NCI-H446 treated with DMSO at 0.1 percent for 48 hours (cell line): Measurements from ENCODE around the gene MARK3.
A peak's percentile ranks its signal among the peaks of the same experiment; 100 is the strongest.

Source experiments
- DNase-seq: peaks from one replicate; lab custom pipeline; 2025; lab: John Stamatoyannopoulos, UW

The MARK3 gene

DNA sequence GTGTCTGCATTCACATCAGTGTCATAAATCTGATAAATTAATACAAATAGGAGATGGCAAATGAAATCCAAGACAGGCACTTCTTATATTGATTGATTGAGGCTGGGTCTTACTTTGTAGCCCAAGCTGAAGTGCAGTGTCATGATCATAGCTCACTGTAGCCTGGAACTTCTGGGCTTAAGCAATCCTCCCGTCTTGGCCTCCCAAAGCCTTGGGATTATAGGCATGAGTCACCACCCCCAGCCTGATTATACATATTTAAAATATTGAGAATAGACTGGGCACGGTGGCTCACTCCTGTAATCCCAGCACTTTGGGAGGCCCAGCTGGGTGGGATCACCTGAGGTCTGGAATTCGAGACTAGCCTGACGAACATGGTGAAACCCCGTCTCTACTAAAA is 51.3 kb downstream of the MARK3 start:
- no peak for DNase-seq

GRCh38 chr14:103442288-103442687 is 57.1 kb downstream of the MARK3 start:
- DNase-seq = no peak

DNA sequence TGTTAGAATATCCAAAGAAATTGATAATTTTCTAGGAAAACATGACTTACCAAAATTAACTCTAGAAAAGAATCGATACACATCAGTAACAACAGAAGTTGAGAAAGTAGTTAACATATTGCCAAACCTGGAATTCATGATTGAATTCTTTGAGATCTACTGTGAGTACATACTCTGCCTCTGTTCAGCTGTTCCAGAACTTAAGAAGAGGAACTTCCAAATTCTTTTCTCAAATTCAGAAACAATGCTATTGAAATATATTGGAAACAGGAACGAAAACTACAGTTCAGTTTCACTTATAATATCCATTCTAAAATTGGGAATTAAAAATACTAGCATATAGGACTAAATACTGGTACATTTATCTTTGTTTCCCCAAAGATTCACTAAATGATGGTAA is 57.9 kb downstream of the MARK3 start:
- no peak for DNase-seq

DNA sequence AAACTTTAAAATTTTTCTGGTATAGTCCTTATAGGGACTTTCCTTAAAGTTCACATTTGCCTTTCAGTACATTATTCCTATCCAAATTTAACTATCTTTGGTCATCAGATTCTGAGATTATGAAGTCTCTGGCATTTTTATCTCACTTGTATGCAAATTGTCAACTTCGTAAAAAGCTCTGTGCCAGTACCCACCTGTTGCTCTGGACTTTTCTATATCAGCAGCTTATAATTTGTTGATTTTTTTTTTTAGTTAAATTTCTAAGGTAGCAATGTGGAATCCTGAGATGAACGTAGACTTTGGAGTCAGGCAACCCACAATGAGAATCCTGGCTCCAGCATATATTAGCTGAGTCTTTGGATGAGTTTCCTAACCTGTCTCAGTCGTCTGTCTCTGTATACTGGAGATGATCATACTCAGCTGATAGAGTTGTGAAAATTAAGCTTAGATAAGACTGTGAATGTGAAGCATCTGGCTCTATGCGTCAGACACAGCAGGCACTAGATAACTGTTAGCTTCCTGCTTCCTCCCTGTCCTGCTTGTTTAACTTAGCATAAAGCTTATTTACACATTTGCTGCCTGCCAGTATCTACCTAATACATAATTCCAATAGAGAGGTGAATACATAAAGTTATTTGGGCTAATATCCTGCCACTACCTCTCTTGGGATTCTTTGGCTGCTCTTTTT is 59.8 kb downstream of the MARK3 start:
- no peak for DNase-seq

- DNase-seq = no peak
Observed at GRCh38 chr14:103445806-103446205, 60.6 kb downstream of the MARK3 start.

- DNase-seq = no peak
Observed at GRCh38 chr14:103448097-103448496, 62.9 kb downstream of the MARK3 start.

- DNase-seq = no peak
Observed at GRCh38 chr14:103449634-103450161, 64.5 kb downstream of the MARK3 start.

DNA sequence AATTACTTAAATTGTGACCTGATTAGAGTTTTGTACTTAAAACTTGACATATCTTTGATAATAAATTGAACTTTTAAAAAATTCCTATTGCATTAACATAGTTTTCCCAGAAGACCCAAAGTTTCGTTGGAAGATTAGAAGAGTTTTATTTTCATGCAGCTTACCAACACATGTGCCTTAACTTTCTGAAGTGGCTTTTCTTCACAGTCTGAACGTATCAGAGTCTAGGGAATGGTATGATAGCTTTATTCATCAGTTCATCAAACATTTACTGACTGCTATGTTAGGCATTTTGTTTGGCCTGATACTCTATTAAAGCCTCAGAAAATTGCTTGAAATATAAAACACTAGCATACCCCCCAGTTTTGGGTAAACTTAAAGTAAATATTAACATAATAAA is 65.2 kb downstream of the MARK3 start:
- DNase-seq = no peak

DNA sequence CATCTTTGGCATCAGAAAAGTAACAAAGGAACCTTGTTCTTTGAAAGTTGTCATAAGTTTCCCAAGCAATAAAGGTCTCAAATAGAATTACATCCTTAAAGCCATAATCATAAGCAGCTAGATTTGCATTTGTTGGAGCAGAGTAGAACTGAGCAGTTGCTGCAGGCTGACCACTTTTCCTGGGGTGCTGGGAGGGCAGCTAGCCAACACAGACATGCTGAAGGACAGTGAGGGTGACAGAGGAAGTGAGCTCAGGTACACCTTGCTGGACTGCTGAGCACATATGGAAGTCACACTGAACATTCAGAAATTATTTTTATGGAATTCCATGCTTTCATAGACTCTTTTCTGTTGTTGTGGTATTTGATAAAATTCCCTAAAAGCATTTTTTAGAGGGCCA is 66.2 kb downstream of the MARK3 start:
- no peak for DNase-seq

DNA sequence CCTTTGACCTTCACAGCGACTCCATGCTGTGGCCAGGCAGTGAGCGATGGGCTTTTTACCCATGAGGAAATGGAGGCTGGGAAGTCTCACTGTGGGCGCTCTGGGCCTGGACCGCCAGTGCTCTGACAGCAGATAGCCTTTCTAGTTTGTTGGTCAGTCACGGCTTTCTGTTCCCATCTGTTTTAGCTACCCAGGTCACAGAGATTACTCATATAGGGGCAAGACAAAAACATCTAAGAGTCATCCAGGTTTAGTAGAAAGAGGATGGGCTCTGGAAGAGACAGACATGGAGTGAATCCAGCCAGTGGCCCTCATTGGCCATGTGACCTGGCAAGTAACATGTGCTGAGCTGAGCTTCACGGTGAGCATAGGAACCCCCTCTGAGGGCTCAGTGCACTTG is 68.6 kb downstream of the MARK3 start:
- DNase-seq = no peak

DNA sequence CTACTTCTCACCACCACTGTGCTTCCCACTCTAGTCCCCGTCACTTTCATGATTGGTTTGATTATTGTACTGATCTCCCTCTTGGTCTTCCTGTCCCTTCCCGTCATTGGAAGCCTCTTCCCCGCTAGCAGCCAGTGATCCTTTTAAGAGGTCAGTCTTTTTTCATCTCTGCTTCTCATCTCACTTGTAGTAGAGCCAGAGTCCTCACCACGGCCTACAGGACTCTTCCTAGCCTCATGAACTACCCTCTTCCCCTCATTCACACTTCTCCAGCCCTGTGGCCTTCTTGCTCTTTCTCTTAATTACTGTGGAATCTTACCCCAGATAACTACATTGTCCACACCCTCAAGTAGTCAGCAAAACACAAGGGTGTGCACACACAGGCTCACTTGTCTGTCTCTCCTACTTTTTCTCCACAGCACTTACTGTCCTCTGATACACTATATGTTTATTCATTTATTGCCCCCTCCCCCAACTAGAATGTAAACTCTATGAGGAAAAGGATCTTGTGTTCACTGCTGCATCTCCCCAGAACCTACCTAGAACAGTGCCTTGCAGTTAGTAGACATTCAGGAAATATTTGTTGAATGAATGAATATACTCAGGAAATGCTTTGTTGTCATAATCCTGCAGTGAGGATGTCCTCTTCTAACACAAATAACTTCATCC is 71.1 kb downstream of the MARK3 start:
- no peak for DNase-seq

GRCh38 chr14:103460415-103460814 is 75.2 kb downstream of the MARK3 start:
- DNase-seq = no peak

DNA sequence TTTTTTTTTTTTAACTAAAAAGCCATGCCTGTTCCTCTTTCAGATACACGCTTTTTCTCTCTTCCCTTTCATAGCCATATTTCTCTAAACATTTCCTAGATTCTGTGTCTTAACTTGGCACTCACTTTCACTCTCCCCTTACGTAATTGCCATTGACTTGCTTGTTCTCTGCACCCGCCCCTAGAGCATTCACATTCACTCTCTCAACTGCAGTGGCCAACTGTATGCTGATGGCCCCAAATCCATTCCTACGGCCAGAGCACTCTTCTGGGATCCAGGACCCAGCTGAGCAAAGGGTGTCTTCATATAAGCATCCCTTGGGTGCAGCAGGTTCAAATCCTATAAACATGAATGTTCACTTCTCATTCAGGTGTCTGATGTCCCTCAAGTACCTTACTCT is 77.9 kb downstream of the MARK3 start:
- no peak for DNase-seq

- DNase-seq = no peak
Observed at GRCh38 chr14:103463851-103464250, 78.6 kb downstream of the MARK3 start.

- DNase-seq = no peak
Observed at GRCh38 chr14:103472939-103473338, 87.7 kb downstream of the MARK3 start.

DNA sequence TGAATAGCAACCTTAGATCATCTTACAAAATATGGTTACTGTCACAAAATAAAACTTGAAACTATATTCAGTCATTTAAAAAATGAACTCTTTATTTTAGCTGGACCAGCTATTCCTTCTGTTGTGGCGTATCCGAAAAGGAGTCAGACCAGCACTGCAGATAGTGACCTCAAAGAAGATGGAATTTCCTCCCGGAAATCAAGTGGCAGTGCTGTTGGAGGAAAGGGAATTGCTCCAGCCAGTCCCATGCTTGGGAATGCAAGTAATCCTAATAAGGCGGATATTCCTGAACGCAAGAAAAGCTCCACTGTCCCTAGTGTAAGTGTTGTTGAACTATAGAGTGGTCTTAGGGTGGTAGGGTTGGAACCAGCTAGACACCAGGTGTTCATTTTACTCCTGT is 89.7 kb downstream of the MARK3 start:
- no peak for DNase-seq

GRCh38 chr14:103476065-103476464 is 90.8 kb downstream of the MARK3 start:
- DNase-seq = no peak

DNA sequence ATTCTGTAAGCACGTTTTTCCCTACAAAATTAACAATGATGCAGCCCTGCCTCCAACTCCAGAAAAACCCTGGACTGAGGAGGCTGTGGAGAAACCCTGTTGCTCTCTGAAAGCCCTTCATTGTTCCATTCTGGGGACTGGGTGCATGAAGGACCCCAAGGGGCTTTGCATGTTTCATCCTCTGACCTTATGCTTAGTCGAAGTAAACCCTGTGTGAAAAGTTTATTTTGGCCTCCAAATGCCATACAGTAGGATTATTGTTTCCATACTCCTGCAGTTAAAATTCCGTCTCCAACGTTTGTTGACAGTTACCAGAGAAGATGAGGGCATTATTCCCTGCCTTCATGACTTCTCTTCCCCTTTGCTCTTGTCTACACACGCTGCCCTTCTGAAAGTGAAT is 91.4 kb downstream of the MARK3 start:
- no peak for DNase-seq

GRCh38 chr14:103480595-103480994 is 95.4 kb downstream of the MARK3 start:
- no peak for DNase-seq

DNA sequence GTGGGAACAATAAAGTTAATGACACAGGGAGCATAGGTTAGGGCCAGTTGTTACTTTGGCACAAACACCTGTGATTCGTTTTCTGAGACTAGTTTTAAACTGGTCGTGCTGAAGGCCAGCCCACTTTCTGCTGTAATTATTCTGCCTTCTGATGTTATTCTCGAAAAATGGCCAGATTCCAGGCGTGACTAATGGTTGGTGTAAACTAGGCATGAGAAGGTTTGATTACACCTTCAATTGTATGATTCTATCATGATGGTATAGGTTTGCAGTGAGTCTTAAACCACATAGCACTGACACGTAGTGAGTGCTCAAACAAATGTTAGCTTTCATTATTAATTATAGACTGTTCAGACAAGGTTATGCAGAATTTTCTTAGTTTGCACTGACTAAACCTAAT is 98.4 kb downstream of the MARK3 start:
- peak; percentile 2 for DNase-seq

GRCh38 chr14:103485504-103485903 is 100.3 kb downstream of the MARK3 start:
- DNase-seq = no peak

GRCh38 chr14:103488071-103488470 is 102.9 kb downstream of the MARK3 start:
- no peak for DNase-seq

GRCh38 chr14:103488960-103489359 is 103.7 kb downstream of the MARK3 start:
- DNase-seq = no peak

GRCh38 chr14:103489621-103490020 is 104.4 kb downstream of the MARK3 start:
- DNase-seq = no peak
